HepG2 (cell line): ENCODE measurements around the gene SAPCD2. TPM values are rescaled to one million over a fixed set of nuclear protein-coding genes. Genes with fewer than 3 reads are reported as not detected.

Source experiments
- ATF1 ChIP-seq: IDR thresholded peaks from 2 replicates; pipeline ENCODE4 v1.6.1; 2016; ENCODE audit warnings: mild to moderate bottlenecking, control low read depth
- ELF1 ChIP-seq: sonication (generic); formaldehyde crosslinking; IDR thresholded peaks from 2 replicates; pipeline ENCODE4 v1.4.0; 2020; ENCODE audit warnings: missing genetic modification reagents
- ELF3 ChIP-seq: IDR thresholded peaks from 2 replicates; pipeline ENCODE4 v1.6.1; 2016; ENCODE audit warnings: missing genetic modification reagents, missing compliant biosample characterization
- GZF1 ChIP-seq: sonication (generic); formaldehyde crosslinking; IDR thresholded peaks from 2 replicates; pipeline ENCODE4 v1.5.1; 2020; ENCODE audit warnings: mild to moderate bottlenecking, missing genetic modification reagents
- NCOA5 ChIP-seq: sonication (generic); formaldehyde crosslinking; IDR thresholded peaks from 2 replicates; pipeline ENCODE4 v1.4.0; 2020; ENCODE audit warnings: missing genetic modification reagents
- NFYC ChIP-seq: IDR thresholded peaks from 2 replicates; pipeline ENCODE4 v1.6.1; 2016; ENCODE audit warnings: missing genetic modification reagents, missing compliant biosample characterization
- PCBP2 ChIP-seq: fragments of 200-400 bp; formaldehyde crosslinking; optimal IDR thresholded peaks from 2 replicates; pipeline ENCODE3; 2018; ENCODE audit warnings: low read length, low read depth; ENCODE audit not compliant: poor library complexity, severe bottlenecking
- RARA ChIP-seq: IDR thresholded peaks from 2 replicates; pipeline ENCODE4 v1.6.1; 2016; ENCODE audit warnings: missing genetic modification reagents, missing compliant biosample characterization
- RXRA ChIP-seq: sonication (generic); formaldehyde crosslinking; IDR thresholded peaks from 2 replicates; pipeline ENCODE4 v1.5.1; 2020; ENCODE audit warnings: missing genetic modification reagents
- SOX13 ChIP-seq, 3 experiments: fragments of 450-650 bp in 1 of 3; sonication (generic) in 1 of 3; formaldehyde crosslinking in 1 of 3; IDR thresholded peaks in 2 of 3; conservative IDR thresholded peaks in 1 of 3; 2 replicates each; pipeline versions ENCODE4 v1.5.0 to v1.6.1; 2016 to 2020; ENCODE audit warnings: antibody characterized with exemption in 1 of 3, mild to moderate bottlenecking in 1 of 3, missing compliant biosample characterization in 1 of 3, missing genetic modification reagents in 1 of 3, moderate library complexity in 1 of 3
- SRSF1 ChIP-seq: fragments of 200-400 bp; formaldehyde crosslinking; optimal IDR thresholded peaks from 2 replicates; pipeline ENCODE3; 2017; ENCODE audit warnings: mild to moderate bottlenecking, low read depth, low read length, moderate library complexity
- TOE1 ChIP-seq: sonication (generic); formaldehyde crosslinking; IDR thresholded peaks from 2 replicates; pipeline ENCODE4 v1.4.0; 2020; ENCODE audit warnings: mild to moderate bottlenecking, missing genetic modification reagents
- ZNF713 ChIP-seq: sonication (generic); formaldehyde crosslinking; IDR thresholded peaks from 2 replicates; pipeline ENCODE4 v1.4.0; 2020; ENCODE audit warnings: mild to moderate bottlenecking, missing genetic modification reagents
- ZSCAN20 ChIP-seq: sonication (generic); formaldehyde crosslinking; IDR thresholded peaks from 2 replicates; pipeline ENCODE4 v1.4.0; 2020; ENCODE audit warnings: missing genetic modification reagents, mild to moderate bottlenecking, borderline replicate concordance
- polyA plus RNA-seq, 8 experiments: library from polyadenylated mRNA; depleted of rRNA in 3 of 8; stranded (reverse) in 7 of 8; unstranded in 1 of 8; fragments of >200 nt; fragmentation: Illumina TruSeq in 4 of 8; extraction: Trizol in 4 of 8; gene quantifications; 2 replicates each; pipeline versions ENCODE4 v1.2.1 to v1.2.3, GENCODE V29; 2011 to 2016; ENCODE audit warnings: low read depth in 4 of 8, missing spikeins in 1 of 8, mixed read lengths in 1 of 8; ENCODE audit not compliant: insufficient read depth in 1 of 8
- total RNA-seq, 5 experiments: library from RNA; depleted of rRNA; stranded (reverse); fragments of >200 nt; fragmentation: Illumina TruSeq; extraction: Trizol; gene quantifications; 2 replicates each; pipeline ENCODE4 v1.2.3, GENCODE V29; 2016; ENCODE audit warnings: low read depth in 1 of 5
- TF ChIP-seq, protein P1 (sequence below): sonication (generic); formaldehyde crosslinking; IDR thresholded peaks from 2 replicates; pipeline ENCODE4 v1.4.0; 2020; ENCODE audit warnings: missing genetic modification reagents
- TF ChIP-seq, protein P2 (sequence below): sonication (generic); formaldehyde crosslinking; IDR thresholded peaks from 2 replicates; pipeline ENCODE4 v1.5.0; 2020; ENCODE audit warnings: missing genetic modification reagents
- TF ChIP-seq, protein P3 (sequence below): sonication (generic); formaldehyde crosslinking; IDR thresholded peaks from 2 replicates; pipeline ENCODE4 v1.8.1; 2023; ENCODE audit warnings: mild to moderate bottlenecking, missing genetic modification reagents
- TF ChIP-seq, protein P4 (sequence below), 2 experiments: sonication (generic) in 1 of 2; formaldehyde crosslinking in 1 of 2; IDR thresholded peaks; 2 replicates each; pipeline versions ENCODE4 v1.4.0 to v1.6.1; 2016 to 2020; ENCODE audit warnings: borderline replicate concordance in 1 of 2, low read depth in 1 of 2, mild to moderate bottlenecking in 1 of 2, missing genetic modification reagents in 1 of 2
- TF ChIP-seq, protein P5 (sequence below): sonication (generic); formaldehyde crosslinking; conservative IDR thresholded peaks from 2 replicates; pipeline ENCODE4 v1.5.0; 2020; ENCODE audit warnings: missing genetic modification reagents

The SAPCD2 gene
- total and polyA plus RNA-seq, 2 of the 13 experiments (the other 11 are each of a cell fraction or from before 2014, with no cell fraction given), result 21.9 to 42.8 TPM

DNA sequence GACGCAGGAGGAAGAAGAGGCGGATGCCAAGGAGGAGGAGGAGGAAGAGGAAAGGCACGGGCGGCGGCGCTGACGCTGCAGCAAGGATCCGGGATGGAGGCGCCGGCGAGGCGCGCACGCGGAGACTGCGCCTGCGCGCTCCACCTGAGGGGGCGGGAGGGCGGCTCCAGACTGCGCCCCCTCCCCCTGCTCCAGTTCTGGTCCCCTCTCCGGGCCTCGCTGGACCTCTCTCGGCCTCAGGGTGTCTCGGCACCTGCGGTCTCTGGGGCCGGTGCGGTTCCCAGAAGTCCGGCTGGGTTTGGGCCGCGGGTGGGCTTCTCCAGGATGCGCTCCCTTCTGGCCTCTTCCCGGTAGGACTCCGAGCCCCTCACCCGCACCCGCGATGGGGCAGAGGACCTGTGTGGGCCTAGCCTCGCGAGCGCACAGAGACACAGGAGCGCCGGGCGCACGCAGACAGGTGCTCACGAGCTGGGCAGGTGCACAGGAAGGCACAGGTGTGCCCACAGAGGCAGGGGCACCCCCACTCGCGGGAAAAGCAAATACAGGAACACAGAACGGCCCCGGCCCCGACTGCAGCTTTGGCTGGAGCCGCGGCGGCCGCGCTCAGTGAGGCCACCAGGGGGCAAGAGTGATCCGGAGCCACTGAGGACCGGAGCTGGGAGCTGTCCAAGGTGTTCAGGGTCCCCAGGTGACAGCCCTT is 24.1 kb downstream of the SAPCD2 start, which contains the start of gene NPDC1 (continued):
- TF ChIP-seq, protein P1, sequence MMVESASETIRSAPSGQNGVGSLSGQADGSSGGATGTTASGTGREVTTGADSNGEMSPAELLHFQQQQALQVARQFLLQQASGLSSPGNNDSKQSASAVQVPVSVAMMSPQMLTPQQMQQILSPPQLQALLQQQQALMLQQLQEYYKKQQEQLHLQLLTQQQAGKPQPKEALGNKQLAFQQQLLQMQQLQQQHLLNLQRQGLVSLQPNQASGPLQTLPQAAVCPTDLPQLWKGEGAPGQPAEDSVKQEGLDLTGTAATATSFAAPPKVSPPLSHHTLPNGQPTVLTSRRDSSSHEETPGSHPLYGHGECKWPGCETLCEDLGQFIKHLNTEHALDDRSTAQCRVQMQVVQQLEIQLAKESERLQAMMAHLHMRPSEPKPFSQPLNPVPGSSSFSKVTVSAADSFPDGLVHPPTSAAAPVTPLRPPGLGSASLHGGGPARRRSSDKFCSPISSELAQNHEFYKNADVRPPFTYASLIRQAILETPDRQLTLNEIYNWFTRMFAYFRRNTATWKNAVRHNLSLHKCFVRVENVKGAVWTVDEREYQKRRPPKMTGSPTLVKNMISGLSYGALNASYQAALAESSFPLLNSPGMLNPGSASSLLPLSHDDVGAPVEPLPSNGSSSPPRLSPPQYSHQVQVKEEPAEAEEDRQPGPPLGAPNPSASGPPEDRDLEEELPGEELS (CRISPR knock-in tag), result peak; percentile 42; the same call in 1 of the 2 replicates
- TF ChIP-seq NFYC (CRISPR knock-in tag) (0 out of 2 replicates have a peak, but pooled peaks have one; percentile 20), RARA (CRISPR knock-in tag) (peak; percentile 51), NCOA5 (CRISPR knock-in tag) (no peak), TOE1 (CRISPR knock-in tag) (no peak), ELF1 (CRISPR knock-in tag) (no peak), ELF3 (CRISPR knock-in tag) (peak; percentile 73), SOX13 (IDR thresholded peaks at IDR 0.05) (no peak), SOX13 (CRISPR knock-in tag; conservative IDR thresholded peaks at IDR 0.05 in 1 of 2, IDR thresholded peaks at IDR 0.05 in 1 of 2) (peak in 1 of 2 experiments; percentile 54; a peak in 1 of 4 replicates), ZNF713 (CRISPR knock-in tag) (no peak), PCBP2 (no peak), RXRA (peak; percentile 57), SRSF1 (no peak), GZF1 (CRISPR knock-in tag) (no peak), ZSCAN20 (no peak), ATF1 (CRISPR knock-in tag) (no peak)
- TF ChIP-seq, protein P2, sequence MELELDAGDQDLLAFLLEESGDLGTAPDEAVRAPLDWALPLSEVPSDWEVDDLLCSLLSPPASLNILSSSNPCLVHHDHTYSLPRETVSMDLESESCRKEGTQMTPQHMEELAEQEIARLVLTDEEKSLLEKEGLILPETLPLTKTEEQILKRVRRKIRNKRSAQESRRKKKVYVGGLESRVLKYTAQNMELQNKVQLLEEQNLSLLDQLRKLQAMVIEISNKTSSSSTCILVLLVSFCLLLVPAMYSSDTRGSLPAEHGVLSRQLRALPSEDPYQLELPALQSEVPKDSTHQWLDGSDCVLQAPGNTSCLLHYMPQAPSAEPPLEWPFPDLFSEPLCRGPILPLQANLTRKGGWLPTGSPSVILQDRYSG (CRISPR knock-in tag), result 0 out of 2 replicates have a peak, but pooled peaks have one; percentile 67
- TF ChIP-seq, protein P3, sequence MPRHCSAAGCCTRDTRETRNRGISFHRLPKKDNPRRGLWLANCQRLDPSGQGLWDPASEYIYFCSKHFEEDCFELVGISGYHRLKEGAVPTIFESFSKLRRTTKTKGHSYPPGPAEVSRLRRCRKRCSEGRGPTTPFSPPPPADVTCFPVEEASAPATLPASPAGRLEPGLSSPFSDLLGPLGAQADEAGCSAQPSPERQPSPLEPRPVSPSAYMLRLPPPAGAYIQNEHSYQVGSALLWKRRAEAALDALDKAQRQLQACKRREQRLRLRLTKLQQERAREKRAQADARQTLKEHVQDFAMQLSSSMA (CRISPR knock-in tag), result peak; percentile 78; the same call in 1 of the 2 replicates
- TF ChIP-seq, protein P4, sequence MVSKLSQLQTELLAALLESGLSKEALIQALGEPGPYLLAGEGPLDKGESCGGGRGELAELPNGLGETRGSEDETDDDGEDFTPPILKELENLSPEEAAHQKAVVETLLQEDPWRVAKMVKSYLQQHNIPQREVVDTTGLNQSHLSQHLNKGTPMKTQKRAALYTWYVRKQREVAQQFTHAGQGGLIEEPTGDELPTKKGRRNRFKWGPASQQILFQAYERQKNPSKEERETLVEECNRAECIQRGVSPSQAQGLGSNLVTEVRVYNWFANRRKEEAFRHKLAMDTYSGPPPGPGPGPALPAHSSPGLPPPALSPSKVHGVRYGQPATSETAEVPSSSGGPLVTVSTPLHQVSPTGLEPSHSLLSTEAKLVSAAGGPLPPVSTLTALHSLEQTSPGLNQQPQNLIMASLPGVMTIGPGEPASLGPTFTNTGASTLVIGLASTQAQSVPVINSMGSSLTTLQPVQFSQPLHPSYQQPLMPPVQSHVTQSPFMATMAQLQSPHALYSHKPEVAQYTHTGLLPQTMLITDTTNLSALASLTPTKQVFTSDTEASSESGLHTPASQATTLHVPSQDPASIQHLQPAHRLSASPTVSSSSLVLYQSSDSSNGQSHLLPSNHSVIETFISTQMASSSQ (IDR thresholded peaks at IDR 0.05; ENCODE audit: low read depth), result no peak
- TF ChIP-seq, protein P4 (CRISPR knock-in tag; IDR thresholded peaks at IDR 0.05; ENCODE audit: borderline replicate concordance), result peak; percentile 50; the same call in 1 of the 2 replicates
- TF ChIP-seq, protein P5, sequence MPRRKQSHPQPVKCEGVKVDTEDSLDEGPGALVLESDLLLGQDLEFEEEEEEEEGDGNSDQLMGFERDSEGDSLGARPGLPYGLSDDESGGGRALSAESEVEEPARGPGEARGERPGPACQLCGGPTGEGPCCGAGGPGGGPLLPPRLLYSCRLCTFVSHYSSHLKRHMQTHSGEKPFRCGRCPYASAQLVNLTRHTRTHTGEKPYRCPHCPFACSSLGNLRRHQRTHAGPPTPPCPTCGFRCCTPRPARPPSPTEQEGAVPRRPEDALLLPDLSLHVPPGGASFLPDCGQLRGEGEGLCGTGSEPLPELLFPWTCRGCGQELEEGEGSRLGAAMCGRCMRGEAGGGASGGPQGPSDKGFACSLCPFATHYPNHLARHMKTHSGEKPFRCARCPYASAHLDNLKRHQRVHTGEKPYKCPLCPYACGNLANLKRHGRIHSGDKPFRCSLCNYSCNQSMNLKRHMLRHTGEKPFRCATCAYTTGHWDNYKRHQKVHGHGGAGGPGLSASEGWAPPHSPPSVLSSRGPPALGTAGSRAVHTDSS, result no peak
